SK-N-SH treated with all-trans-retinoic acid at 6 μM for 48 hours (cell line): ENCODE data around the gene LPP.

Experiments
- ATAC-seq: fragments of 200-7000 bp; cut with Tn5 transposase; 3 replicates; pipeline ENCODE4 v1.9.1; 2020; ENCODE audit warnings: mild to moderate bottlenecking, moderate library complexity
- ARNTL ChIP-seq: fragments of 450-650 bp; formaldehyde crosslinking; IDR thresholded peaks from 2 replicates; pipeline ENCODE4 v1.5.0; 2020; ENCODE audit warnings: low read depth, mild to moderate bottlenecking, moderate library complexity, borderline replicate concordance
- BACH2 ChIP-seq: fragments of 250-450 bp; sonication (Bioruptor Pico); IDR thresholded peaks from 2 replicates; pipeline ENCODE4 v1.9.0; 2021; ENCODE audit warnings: mild to moderate bottlenecking, borderline replicate concordance
- CSDC2 ChIP-seq: fragments of 250-450 bp; sonication (Bioruptor Pico); IDR thresholded peaks from 2 replicates; pipeline ENCODE4 v1.5.0; 2020; ENCODE audit warnings: mild to moderate bottlenecking, moderate library complexity
- ESRRG ChIP-seq: fragments of 250-450 bp; sonication (Bioruptor Pico); IDR thresholded peaks from 2 replicates; pipeline ENCODE4 v1.6.1; 2021; ENCODE audit warnings: mild to moderate bottlenecking
- GLIS3 ChIP-seq: fragments of 250-450 bp; sonication (Bioruptor Pico); IDR thresholded peaks from 2 replicates; pipeline ENCODE4 v1.5.0; 2020; ENCODE audit warnings: mild to moderate bottlenecking, moderate library complexity
- OSR1 ChIP-seq: fragments of 250-450 bp; sonication (Bioruptor Pico); IDR thresholded peaks from 2 replicates; pipeline ENCODE4 v1.8.0; 2022; ENCODE audit warnings: moderate library complexity, mild to moderate bottlenecking, inconsistent platforms
- POU6F1 ChIP-seq: fragments of 250-450 bp; sonication (Bioruptor Pico); IDR thresholded peaks from 2 replicates; pipeline ENCODE4 v1.8.0; 2021; ENCODE audit warnings: low read depth, mild to moderate bottlenecking, moderate library complexity, borderline replicate concordance
- PPARA ChIP-seq: fragments of 250-450 bp; sonication (Bioruptor Pico); IDR thresholded peaks from 2 replicates; pipeline ENCODE4 v1.5.0; 2020; ENCODE audit warnings: mild to moderate bottlenecking, borderline replicate concordance
- RARB ChIP-seq: fragments of 250-450 bp; sonication (Bioruptor Pico); IDR thresholded peaks from 2 replicates; pipeline ENCODE4 v1.8.0; 2021; ENCODE audit warnings: mild to moderate bottlenecking, moderate library complexity
- SNAI2 ChIP-seq: fragments of 250-450 bp; sonication (Bioruptor Pico); IDR thresholded peaks from 2 replicates; pipeline ENCODE4 v1.5.0; 2020; ENCODE audit warnings: mild to moderate bottlenecking, moderate library complexity
- TCF4 ChIP-seq: fragments of 250-450 bp; sonication (Bioruptor Pico); IDR thresholded peaks from 2 replicates; pipeline ENCODE4 v1.8.0; 2021; ENCODE audit warnings: mild to moderate bottlenecking, moderate library complexity, borderline replicate concordance
- TOX ChIP-seq: fragments of 250-450 bp; sonication (Bioruptor Pico); IDR thresholded peaks from 2 replicates; pipeline ENCODE4 v1.8.0; 2021; ENCODE audit warnings: mild to moderate bottlenecking, moderate library complexity, borderline replicate concordance
- TSHZ2 ChIP-seq: fragments of 250-450 bp; sonication (Bioruptor Pico); IDR thresholded peaks from 2 replicates; pipeline ENCODE4 v1.5.0; 2020; ENCODE audit warnings: mild to moderate bottlenecking, moderate library complexity
- ZFP3 ChIP-seq: fragments of 250-450 bp; sonication (Bioruptor Pico); IDR thresholded peaks from 2 replicates; pipeline ENCODE4 v1.5.0; 2020; ENCODE audit warnings: mild to moderate bottlenecking, moderate library complexity
- ZFP30 ChIP-seq: fragments of 450-650 bp; formaldehyde crosslinking; IDR thresholded peaks from 2 replicates; pipeline ENCODE4 v1.5.0; 2022; ENCODE audit warnings: mild to moderate bottlenecking, moderate library complexity
- ZNF565 ChIP-seq: fragments of 450-650 bp; formaldehyde crosslinking; conservative IDR thresholded peaks from 2 replicates; pipeline ENCODE4 v1.5.0; 2020; ENCODE audit warnings: low read depth, mild to moderate bottlenecking, moderate library complexity
- ZNF70 ChIP-seq: fragments of 450-650 bp; formaldehyde crosslinking; IDR thresholded peaks from 2 replicates; pipeline ENCODE4 v1.5.0; 2020; ENCODE audit warnings: mild to moderate bottlenecking, moderate library complexity
- ZNF8 ChIP-seq: fragments of 450-650 bp; formaldehyde crosslinking; IDR thresholded peaks from 2 replicates; pipeline ENCODE4 v1.5.0; 2020; ENCODE audit warnings: mild to moderate bottlenecking, moderate library complexity
- TF ChIP-seq, protein P1 (sequence below): fragments of 250-450 bp; sonication (Bioruptor Pico); IDR thresholded peaks from 2 replicates; pipeline ENCODE4 v1.5.1; 2020; ENCODE audit warnings: low read depth, mild to moderate bottlenecking, moderate library complexity
- TF ChIP-seq, protein P2 (sequence below): fragments of 250-450 bp; sonication (Bioruptor Pico); IDR thresholded peaks from 2 replicates; pipeline ENCODE4 v1.8.0; 2020; ENCODE audit warnings: mild to moderate bottlenecking, moderate library complexity, borderline replicate concordance
- TF ChIP-seq, protein P3 (sequence below): fragments of 250-450 bp; sonication (Bioruptor Pico); IDR thresholded peaks from 2 replicates; pipeline ENCODE4 v1.5.1; 2021; ENCODE audit warnings: mild to moderate bottlenecking, moderate library complexity

The LPP gene

GRCh38 chr3:188524052-188524451 is 370.1 kb downstream of the LPP start:
- no peak for TF ChIP-seq SNAI2 (CRISPR knock-in tag)
- TF ChIP-seq ZNF8: no peak
- TF ChIP-seq ZFP30 (CRISPR knock-in tag): no peak
- TF ChIP-seq ZFP3 (CRISPR knock-in tag): no peak
- TF ChIP-seq PPARA (CRISPR knock-in tag): no peak
- no peak for TF ChIP-seq BACH2 (CRISPR knock-in tag)
- no peak for TF ChIP-seq GLIS3 (CRISPR knock-in tag)
- TF ChIP-seq, protein P1, sequence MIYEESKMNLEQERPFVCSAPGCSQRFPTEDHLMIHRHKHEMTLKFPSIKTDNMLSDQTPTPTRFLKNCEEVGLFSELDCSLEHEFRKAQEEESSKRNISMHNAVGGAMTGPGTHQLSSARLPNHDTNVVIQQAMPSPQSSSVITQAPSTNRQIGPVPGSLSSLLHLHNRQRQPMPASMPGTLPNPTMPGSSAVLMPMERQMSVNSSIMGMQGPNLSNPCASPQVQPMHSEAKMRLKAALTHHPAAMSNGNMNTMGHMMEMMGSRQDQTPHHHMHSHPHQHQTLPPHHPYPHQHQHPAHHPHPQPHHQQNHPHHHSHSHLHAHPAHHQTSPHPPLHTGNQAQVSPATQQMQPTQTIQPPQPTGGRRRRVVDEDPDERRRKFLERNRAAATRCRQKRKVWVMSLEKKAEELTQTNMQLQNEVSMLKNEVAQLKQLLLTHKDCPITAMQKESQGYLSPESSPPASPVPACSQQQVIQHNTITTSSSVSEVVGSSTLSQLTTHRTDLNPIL (CRISPR knock-in tag): no peak
- no peak for TF ChIP-seq TSHZ2 (CRISPR knock-in tag)
- TF ChIP-seq POU6F1 (CRISPR knock-in tag): no peak
- TF ChIP-seq ARNTL (CRISPR knock-in tag): no peak
- TF ChIP-seq RARB: no peak
- no peak for TF ChIP-seq TOX
- TF ChIP-seq, protein P2, sequence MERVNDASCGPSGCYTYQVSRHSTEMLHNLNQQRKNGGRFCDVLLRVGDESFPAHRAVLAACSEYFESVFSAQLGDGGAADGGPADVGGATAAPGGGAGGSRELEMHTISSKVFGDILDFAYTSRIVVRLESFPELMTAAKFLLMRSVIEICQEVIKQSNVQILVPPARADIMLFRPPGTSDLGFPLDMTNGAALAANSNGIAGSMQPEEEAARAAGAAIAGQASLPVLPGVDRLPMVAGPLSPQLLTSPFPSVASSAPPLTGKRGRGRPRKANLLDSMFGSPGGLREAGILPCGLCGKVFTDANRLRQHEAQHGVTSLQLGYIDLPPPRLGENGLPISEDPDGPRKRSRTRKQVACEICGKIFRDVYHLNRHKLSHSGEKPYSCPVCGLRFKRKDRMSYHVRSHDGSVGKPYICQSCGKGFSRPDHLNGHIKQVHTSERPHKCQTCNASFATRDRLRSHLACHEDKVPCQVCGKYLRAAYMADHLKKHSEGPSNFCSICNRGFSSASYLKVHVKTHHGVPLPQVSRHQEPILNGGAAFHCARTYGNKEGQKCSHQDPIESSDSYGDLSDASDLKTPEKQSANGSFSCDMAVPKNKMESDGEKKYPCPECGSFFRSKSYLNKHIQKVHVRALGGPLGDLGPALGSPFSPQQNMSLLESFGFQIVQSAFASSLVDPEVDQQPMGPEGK (CRISPR knock-in tag): no peak
- TF ChIP-seq, all 23 proteins: peak for 0
- no peak for ATAC-seq

DNA sequence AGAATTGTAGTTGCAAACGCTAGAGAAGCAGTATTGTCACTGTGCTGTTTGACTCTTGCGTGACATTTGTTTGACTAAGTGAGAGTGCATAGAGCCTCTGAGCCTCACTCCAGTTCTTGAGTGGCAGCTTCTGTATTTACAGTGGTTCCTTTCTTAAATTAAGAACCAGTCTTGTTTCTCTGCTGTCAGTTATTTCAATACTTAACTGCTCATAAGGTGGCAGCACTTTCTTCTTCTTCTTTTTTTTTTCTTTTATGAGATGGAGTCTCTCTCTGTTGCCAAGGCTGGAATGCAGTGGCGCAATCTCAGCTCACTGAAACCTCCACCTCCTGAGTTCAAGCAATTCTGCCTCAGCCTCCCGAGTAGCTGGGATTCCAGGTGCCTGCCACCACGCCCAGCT is 372.1 kb downstream of the LPP start:
- ATAC-seq: peak; percentile 37; the same call in 2 of the 3 replicates
- TF ChIP-seq TOX (no peak), ZNF8 (no peak), ZNF565 (no peak), POU6F1 (CRISPR knock-in tag) (no peak), ESRRG (CRISPR knock-in tag) (no peak)
- TF ChIP-seq, protein P3, sequence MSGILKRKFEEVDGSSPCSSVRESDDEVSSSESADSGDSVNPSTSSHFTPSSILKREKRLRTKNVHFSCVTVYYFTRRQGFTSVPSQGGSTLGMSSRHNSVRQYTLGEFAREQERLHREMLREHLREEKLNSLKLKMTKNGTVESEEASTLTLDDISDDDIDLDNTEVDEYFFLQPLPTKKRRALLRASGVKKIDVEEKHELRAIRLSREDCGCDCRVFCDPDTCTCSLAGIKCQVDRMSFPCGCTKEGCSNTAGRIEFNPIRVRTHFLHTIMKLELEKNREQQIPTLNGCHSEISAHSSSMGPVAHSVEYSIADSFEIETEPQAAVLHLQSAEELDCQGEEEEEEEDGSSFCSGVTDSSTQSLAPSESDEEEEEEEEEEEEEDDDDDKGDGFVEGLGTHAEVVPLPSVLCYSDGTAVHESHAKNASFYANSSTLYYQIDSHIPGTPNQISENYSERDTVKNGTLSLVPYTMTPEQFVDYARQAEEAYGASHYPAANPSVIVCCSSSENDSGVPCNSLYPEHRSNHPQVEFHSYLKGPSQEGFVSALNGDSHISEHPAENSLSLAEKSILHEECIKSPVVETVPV (CRISPR knock-in tag): no peak
- TF ChIP-seq, all 23 proteins: peak for 0

- no peak for ATAC-seq
- no peak for TF ChIP-seq OSR1 (CRISPR knock-in tag)
- TF ChIP-seq, protein P1 (CRISPR knock-in tag): no peak
- no peak for TF ChIP-seq ZNF8
- TF ChIP-seq, protein P3 (CRISPR knock-in tag): no peak
- no peak for TF ChIP-seq SNAI2 (CRISPR knock-in tag)
- TF ChIP-seq TCF4 (CRISPR knock-in tag): no peak
- TF ChIP-seq PPARA (CRISPR knock-in tag): no peak
- no peak for TF ChIP-seq CSDC2 (CRISPR knock-in tag)
- TF ChIP-seq ZFP3 (CRISPR knock-in tag): no peak
- TF ChIP-seq ZNF70 (CRISPR knock-in tag): no peak
- no peak for TF ChIP-seq ARNTL (CRISPR knock-in tag)
- TF ChIP-seq, protein P2 (CRISPR knock-in tag): no peak
- TF ChIP-seq ZFP30 (CRISPR knock-in tag): no peak
- TF ChIP-seq BACH2 (CRISPR knock-in tag): no peak
- TF ChIP-seq TOX: no peak
Observed at GRCh38 chr3:188527389-188527788, 373.4 kb downstream of the LPP start.
